Measurements from ENCODE around the gene LMOD2. TPM values are rescaled to one million over a fixed set of nuclear protein-coding genes. Genes with fewer than 3 reads are reported as not detected.

Gene LMOD2
- not detected in 2 replicates for total RNA-seq

GRCh38 chr7:123655614-123656013 lies at the start of gene LMOD2:
TSS of gene LMOD2 (plus strand) at chr7:123655866. CDS start at chr7:123655964, 98 bp downstream.

Other genes with a start within 250 kb of the LMOD2 start
- gene IQUB, start 121.3 kb upstream of the LMOD2 start, total RNA-seq: 0.33 and 0.89 TPM in 2 replicates
- 12.1 and 12.3 TPM in 2 replicates for gene NDUFA5, start 98.0 kb upstream of the LMOD2 start, total RNA-seq
- not detected in 2 replicates for gene ASB15, start 54.0 kb upstream of the LMOD2 start, total RNA-seq
- 13.5 and 21.4 TPM in 2 replicates for gene WASL, start 93.1 kb downstream of the LMOD2 start, total RNA-seq
- gene HYAL4, start 189.3 kb downstream of the LMOD2 start, total RNA-seq: not detected in 2 replicates